GM12891 (cell line): Measurements from ENCODE around the gene GASK1B.

Source experiments
- DNase-seq: peaks from one replicate; pipeline ENCODE4 v3.0.0; 2011; ENCODE audit warnings: low spot score; ENCODE audit not compliant: insufficient read length
- FAIRE-seq: peaks from 2 replicates; lab custom pipeline; 2011; peaks lifted over from hg19 to GRCh38; lab: Jason Lieb, UNC
- PAX5 ChIP-seq: IDR thresholded peaks from 2 replicates; pipeline ENCODE4 v1.6.1; 2011; ENCODE audit warnings: low read length, moderate library complexity, mild to moderate bottlenecking; ENCODE audit not compliant: insufficient read depth, severe bottlenecking
- POLR2A ChIP-seq: IDR thresholded peaks from 2 replicates; pipeline ENCODE4 v1.6.1; 2011; ENCODE audit warnings: low read depth, low read length, control low read depth
- POLR2AphosphoS5 ChIP-seq: IDR thresholded peaks from 2 replicates; pipeline ENCODE4 v1.6.1; 2011; ENCODE audit warnings: low read depth, low read length, control low read depth
- POU2F2 ChIP-seq: IDR thresholded peaks from 2 replicates; pipeline ENCODE4 v1.6.1; 2011; ENCODE audit warnings: low read depth, mild to moderate bottlenecking, control low read depth, low read length, moderate library complexity
- SPI1 ChIP-seq: IDR thresholded peaks from 2 replicates; pipeline ENCODE4 v1.6.1; 2011; ENCODE audit warnings: low read depth, low read length, control low read depth
- TAF1 ChIP-seq: IDR thresholded peaks from 2 replicates; pipeline ENCODE4 v1.6.1; 2011; ENCODE audit warnings: low read depth, low read length, control low read depth

The GASK1B gene

DNA sequence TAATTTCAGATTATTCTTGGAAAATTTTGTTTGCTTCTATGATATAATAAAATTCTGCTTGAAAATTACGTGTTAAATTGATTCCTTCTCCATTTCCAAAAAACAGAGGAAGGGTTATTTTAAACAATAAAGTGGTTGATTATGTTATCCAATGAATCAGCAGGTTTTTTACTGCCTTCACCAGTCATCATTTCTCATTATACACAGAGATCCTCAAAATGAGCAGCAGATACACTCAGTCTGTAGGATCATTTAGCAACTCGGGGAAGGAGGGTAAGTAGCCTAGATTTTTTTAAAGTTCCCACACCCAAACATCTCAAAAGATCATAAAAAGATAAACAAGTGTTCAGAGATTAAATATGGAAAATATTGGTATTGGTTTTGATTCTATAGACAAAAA, 30.6 kb upstream of the GASK1B start:
- TF ChIP-seq POLR2A = no peak
- no peak for TF ChIP-seq SPI1
- no peak for TF ChIP-seq POU2F2
- TF ChIP-seq POLR2AphosphoS5 = no peak
- no peak for TF ChIP-seq PAX5
- no peak for TF ChIP-seq TAF1
- DNase-seq = no peak
- no peak for FAIRE-seq

DNA sequence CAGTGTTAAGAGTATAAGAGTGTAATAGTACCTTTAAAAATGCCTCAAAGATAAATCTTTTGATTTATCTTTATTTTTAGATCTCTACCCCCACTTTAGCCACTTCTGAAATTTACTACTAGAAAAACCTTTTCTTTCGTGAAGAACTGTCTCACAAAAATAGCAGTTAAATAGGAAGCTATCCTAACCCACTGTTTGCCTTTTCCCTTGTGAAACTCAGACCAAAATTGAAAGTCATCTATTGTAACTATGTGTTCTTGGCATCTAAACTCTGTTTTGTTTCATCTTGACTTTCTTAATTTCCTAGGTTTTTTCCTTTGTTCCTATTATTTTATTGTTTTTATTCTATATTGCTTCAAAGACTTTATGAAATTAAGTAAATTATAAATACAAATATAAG, 29.7 kb upstream of the GASK1B start:
- TF ChIP-seq POLR2A = no peak
- no peak for TF ChIP-seq POU2F2
- TF ChIP-seq PAX5 = no peak
- no peak for TF ChIP-seq SPI1
- no peak for TF ChIP-seq TAF1
- TF ChIP-seq POLR2AphosphoS5 = no peak
- no peak for FAIRE-seq
- no peak for DNase-seq

- TF ChIP-seq POLR2A = no peak
- no peak for TF ChIP-seq TAF1
- no peak for TF ChIP-seq SPI1
- TF ChIP-seq PAX5 = no peak
- no peak for TF ChIP-seq POU2F2
- TF ChIP-seq POLR2AphosphoS5 = no peak
- DNase-seq (no peak), FAIRE-seq (no peak)
These were observed 29.1 kb upstream of the GASK1B start for GRCh38 chr4:158201876-158202275.

DNA sequence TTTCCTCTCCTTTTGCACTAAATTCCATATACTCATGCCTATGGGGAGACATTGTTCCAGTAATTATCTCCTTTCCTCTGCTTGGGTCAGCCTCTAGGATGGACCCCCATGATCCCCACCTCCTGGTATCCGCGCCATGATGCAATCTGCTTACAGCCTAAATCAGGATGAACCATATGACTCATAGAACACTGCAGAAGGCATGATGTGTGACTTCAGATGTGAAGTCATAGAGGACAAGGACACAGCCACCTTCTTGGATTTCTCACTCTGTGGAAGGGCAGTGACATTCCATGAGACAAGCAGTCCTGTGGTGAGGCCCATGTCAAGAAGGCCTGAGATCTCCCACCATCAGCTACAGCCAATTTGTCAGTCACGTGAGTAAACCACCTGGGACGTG, 28.5 kb upstream of the GASK1B start:
- TF ChIP-seq POLR2A (no peak), POU2F2 (no peak), PAX5 (no peak), SPI1 (no peak), TAF1 (no peak), POLR2AphosphoS5 (no peak)
- peak; percentile 48 for FAIRE-seq
- DNase-seq = no peak

DNA sequence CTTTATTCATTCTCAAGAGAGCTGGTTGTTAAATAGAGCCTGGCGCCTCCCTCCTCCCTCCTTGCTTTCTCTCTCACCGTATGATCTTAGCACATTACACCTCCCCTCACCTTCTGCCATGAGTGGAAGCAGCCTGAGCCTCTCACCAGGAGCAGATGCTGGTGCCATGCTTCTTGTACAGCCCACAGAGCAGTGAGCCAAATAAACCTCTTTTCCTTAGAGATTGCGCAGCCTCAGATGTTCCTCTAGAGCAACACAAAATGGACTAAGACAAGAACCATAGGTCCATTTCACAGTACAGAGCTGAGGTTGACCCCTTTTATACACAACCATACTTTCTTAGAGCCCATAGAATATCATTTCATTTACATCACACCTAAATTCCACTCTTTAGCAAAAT, 27.4 kb upstream of the GASK1B start:
- no peak for TF ChIP-seq TAF1
- no peak for TF ChIP-seq PAX5
- TF ChIP-seq POLR2A = no peak
- TF ChIP-seq POU2F2 = no peak
- no peak for TF ChIP-seq SPI1
- TF ChIP-seq POLR2AphosphoS5 = no peak
- DNase-seq (no peak), FAIRE-seq (no peak)

DNA sequence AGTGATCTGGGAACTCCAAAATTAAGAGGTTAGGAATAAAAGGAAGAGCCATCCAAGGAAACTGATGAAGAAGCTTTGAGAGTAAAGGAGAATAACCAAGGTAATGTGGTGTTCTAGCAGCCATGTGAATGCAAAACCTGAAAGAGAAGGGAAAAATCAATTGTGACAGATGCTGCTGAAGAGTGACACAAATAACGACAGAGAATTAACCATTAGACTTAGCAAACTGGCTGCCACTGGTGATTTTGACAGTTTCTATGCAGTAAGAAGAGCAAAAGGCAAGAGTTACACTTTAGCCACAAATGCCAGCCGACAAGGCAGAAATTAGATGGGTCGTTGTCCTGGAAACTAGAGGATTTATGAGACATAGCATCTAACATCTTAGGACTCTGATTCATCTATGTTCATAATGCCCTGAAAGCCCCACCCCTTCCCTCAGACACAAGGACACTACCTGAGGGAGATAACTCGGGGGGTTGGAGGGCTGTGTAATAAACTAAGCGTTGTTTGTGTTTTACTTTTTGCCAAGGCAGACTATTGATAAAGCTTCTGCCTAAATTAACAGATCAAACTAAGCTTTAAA, 24.5 kb upstream of the GASK1B start:
- DNase-seq = no peak
- no peak for FAIRE-seq
- TF ChIP-seq POLR2AphosphoS5 = no peak
- no peak for TF ChIP-seq SPI1
- no peak for TF ChIP-seq POU2F2
- no peak for TF ChIP-seq PAX5
- no peak for TF ChIP-seq POLR2A
- no peak for TF ChIP-seq TAF1

DNA sequence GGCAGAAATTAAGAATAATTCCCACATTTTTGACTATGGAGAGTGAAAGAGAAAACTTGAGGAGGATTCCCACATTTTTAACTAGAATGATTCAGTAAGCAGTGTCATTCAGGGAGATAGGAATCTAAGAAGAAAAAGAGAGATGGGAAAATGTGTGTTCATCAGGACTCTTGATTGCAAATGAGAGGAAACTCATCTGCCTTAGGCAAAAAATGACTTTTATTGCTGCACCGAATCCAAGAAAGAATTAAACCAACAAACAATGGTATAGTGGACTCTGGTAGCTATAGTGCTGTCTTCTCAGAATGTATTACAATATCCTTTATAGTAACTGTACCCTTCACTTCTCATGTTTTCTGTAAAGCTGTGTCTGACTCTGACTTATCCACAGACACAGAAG, 22.5 kb upstream of the GASK1B start:
- DNase-seq (no peak), FAIRE-seq (no peak)
- no peak for TF ChIP-seq SPI1
- TF ChIP-seq POLR2AphosphoS5 = no peak
- TF ChIP-seq PAX5 = no peak
- no peak for TF ChIP-seq POLR2A
- TF ChIP-seq TAF1 = no peak
- TF ChIP-seq POU2F2 = no peak

- DNase-seq (no peak), FAIRE-seq (no peak)
- TF ChIP-seq SPI1 (no peak), POLR2AphosphoS5 (no peak), POLR2A (no peak), TAF1 (no peak)
These were observed 20.4 kb upstream of the GASK1B start for GRCh38 chr4:158193171-158193749.

GRCh38 chr4:158192439-158193158, 19.8 kb upstream of the GASK1B start:
- FAIRE-seq (no peak), DNase-seq (no peak)
- TF ChIP-seq POU2F2 = no peak
- TF ChIP-seq TAF1 = no peak
- TF ChIP-seq PAX5 = no peak

- no peak for FAIRE-seq
- no peak for TF ChIP-seq PAX5
- TF ChIP-seq SPI1 = no peak
- no peak for TF ChIP-seq POU2F2
- TF ChIP-seq POLR2A = no peak
- TF ChIP-seq POLR2AphosphoS5 = no peak
- no peak for TF ChIP-seq TAF1
These were observed 17.9 kb upstream of the GASK1B start for GRCh38 chr4:158190718-158191117.

More at GRCh38 chr4:158190718-158191117, 17.9 kb upstream of the GASK1B start:
- no peak for DNase-seq
